ENCODE measurements around the gene FLRT2.

- TF ChIP-seq CTCF (IDR thresholded peaks at IDR 0.05; ENCODE audit: low read depth, low read length, poor library complexity, severe bottlenecking) (no peak), EZH2phosphoT487 (IDR thresholded peaks at IDR 0.05; ENCODE audit: borderline replicate concordance, low read length) (no peak)
Observed at GRCh38 chr14:85702997-85703396, 173.1 kb downstream of the FLRT2 start.

All from DOHH2 (cell line).